Suprapubic skin (tissue), 4 donors: ENCODE data around the gene MS4A6A. TPM values are rescaled to one million over a fixed set of nuclear protein-coding genes. Genes with fewer than 3 reads are reported as not detected.

ENCODE experiments used
- DNase-seq, 2 donors: peaks; one replicate each; pipeline ENCODE4 v3.0.0-alpha.2; 2019; ENCODE audit warnings: low spot score in 2 of 2
- H3K27ac ChIP-seq: fragments of 200-600 bp; sonication (generic); one replicate; pipeline ENCODE4 v1.5.1; 2019
- H3K27me3 ChIP-seq: fragments of 200-600 bp; sonication (generic); one replicate; pipeline ENCODE4 v1.5.1; 2019
- H3K36me3 ChIP-seq: fragments of 200-600 bp; sonication (generic); one replicate; pipeline ENCODE4 v1.5.1; 2019
- H3K4me1 ChIP-seq: fragments of 200-600 bp; sonication (generic); one replicate; pipeline ENCODE4 v1.5.1; 2019
- H3K4me3 ChIP-seq: fragments of 200-600 bp; sonication (generic); one replicate; pipeline ENCODE4 v1.5.1; 2019; ENCODE audit warnings: mild to moderate bottlenecking
- H3K9me3 ChIP-seq: fragments of 200-600 bp; sonication (generic); one replicate; pipeline ENCODE4 v1.5.1; 2019
- CTCF ChIP-seq, 2 donors: fragments of 200-600 bp in 1 of 2; fragments of 450-650 bp in 1 of 2; sonication (generic) in 1 of 2; IDR thresholded peaks; one replicate each; pipeline ENCODE4 v1.5.1; 2016 to 2019; ENCODE audit warnings: antibody characterized with exemption in 2 of 2, mild to moderate bottlenecking in 1 of 2, moderate library complexity in 1 of 2
- EP300 ChIP-seq: sonication (generic); formaldehyde crosslinking; IDR thresholded peaks from one replicate; pipeline ENCODE4 v1.6.1; 2017; ENCODE audit warnings: antibody characterized with exemption
- POLR2A ChIP-seq, 2 donors: fragments of 450-650 bp; IDR thresholded peaks; one replicate each; pipeline ENCODE4 v1.6.1; 2017; ENCODE audit warnings: antibody characterized with exemption in 2 of 2, mild to moderate bottlenecking in 2 of 2, moderate library complexity in 2 of 2
- POLR2AphosphoS5 ChIP-seq, 3 donors: sonication (generic); formaldehyde crosslinking; IDR thresholded peaks; one replicate each; pipeline ENCODE4 v1.6.1; 2017; ENCODE audit warnings: antibody characterized with exemption in 3 of 3
- WGBS: methylation state at CpG from one replicate; pipeline ENCODE4 v1.1.5; 2018; 5-methylcytosine and 5-hydroxymethylcytosine counted together
- total RNA-seq, 4 donors: library from RNA; depleted of rRNA; stranded (reverse); fragments of >200 nt; gene quantifications; one replicate each; pipeline ENCODE4 v1.1.0, GENCODE V29; 2016

MS4A6A gene
- total RNA-seq, 4 donors from 2014 or later, result 6.9 to 13.4 (median 9.2) TPM

DNA sequence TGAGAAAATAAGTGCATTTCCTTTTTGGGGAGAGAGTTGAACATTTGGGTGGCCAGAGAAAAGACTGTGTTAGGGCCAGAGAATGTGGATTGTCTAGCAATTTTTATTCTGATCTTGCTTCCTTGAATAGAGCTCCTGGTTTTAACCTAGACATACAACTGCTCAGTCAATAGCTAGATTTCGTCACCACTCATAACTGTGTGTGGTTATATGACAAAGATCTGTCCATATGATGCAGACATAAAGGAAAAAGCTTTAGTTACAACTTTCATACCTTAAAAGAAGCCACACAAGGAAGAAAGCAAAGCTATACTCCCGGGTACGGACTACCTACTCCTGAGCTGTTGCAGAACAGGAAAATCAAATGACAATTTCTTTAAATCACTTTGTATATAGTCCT is 37.2 kb downstream of the MS4A6A start:
- Histone ChIP-seq H3K27me3 (no peaks in the 10 kb centered on the region), H3K4me3 (no peak overlapping the region), H3K36me3 (no peaks in the 10 kb centered on the region), H3K4me1 (no peaks in the 10 kb centered on the region), H3K9me3 (no peaks in the 10 kb centered on the region), H3K27ac (no peak overlapping the region)
- DNase-seq, result no peak
- 87% methylated on average over 3 of the region's 3 CpGs for WGBS
- TF ChIP-seq POLR2AphosphoS5 (IDR thresholded peaks at IDR 0.05) (no peak), CTCF (IDR thresholded peaks at IDR 0.05) (no peak), EP300 (no peak), POLR2A (IDR thresholded peaks at IDR 0.05) (no peak)

DNA sequence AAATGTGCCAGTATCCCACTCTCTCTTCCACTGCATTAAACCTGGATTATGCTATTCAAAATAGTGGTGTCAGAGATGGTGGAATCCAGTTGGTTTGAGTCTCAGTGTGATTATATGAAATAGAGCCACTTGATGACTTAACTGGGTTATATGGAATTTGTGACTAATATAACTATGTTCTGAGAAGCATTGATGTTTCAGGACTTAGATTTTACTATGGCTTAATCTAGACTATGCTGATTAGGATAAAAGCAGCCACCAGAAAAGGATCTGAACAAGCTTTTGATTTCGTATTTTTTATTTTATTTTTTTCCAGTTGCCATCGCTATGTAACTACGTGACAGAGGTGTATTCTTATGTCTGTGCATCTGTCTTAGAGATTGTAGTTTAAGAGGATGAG is 39.1 kb downstream of the MS4A6A start:
- 87% methylated on average over 3 of the region's 3 CpGs for WGBS
- H3K4me3 ChIP-seq, result no peak overlapping the region
- TF ChIP-seq CTCF (IDR thresholded peaks at IDR 0.05) (no peak), POLR2AphosphoS5 (IDR thresholded peaks at IDR 0.05) (no peak), EP300 (no peak), POLR2A (IDR thresholded peaks at IDR 0.05) (no peak)
- H3K4me1 ChIP-seq, result no peaks in the 10 kb centered on the region
- no peaks in the 10 kb centered on the region for H3K27me3 ChIP-seq
- no peaks in the 10 kb centered on the region for H3K36me3 ChIP-seq
- no peaks in the 10 kb centered on the region for H3K9me3 ChIP-seq
- no peak for DNase-seq
- H3K27ac ChIP-seq, result no peak overlapping the region

GRCh38 chr11:60133917-60134316 is 49.0 kb downstream of the MS4A6A start:
- 38% methylated on average over 1 of the region's 1 CpG for WGBS

GRCh38 chr11:60131912-60132311 is 51.0 kb downstream of the MS4A6A start:
- Histone ChIP-seq H3K36me3 (no peaks in the 10 kb centered on the region), H3K27ac (no peak overlapping the region), H3K4me3 (no peak overlapping the region), H3K4me1 (no peaks in the 10 kb centered on the region), H3K27me3 (no peaks in the 10 kb centered on the region), H3K9me3 (peaks cover 5% of the 10 kb centered on the region)
- no peak for DNase-seq
- 61% methylated on average over 3 of the region's 3 CpGs for WGBS
- no peak for TF ChIP-seq POLR2A (IDR thresholded peaks at IDR 0.05)
- TF ChIP-seq CTCF (IDR thresholded peaks at IDR 0.05), result no peak
- TF ChIP-seq EP300, result no peak
- TF ChIP-seq POLR2AphosphoS5 (IDR thresholded peaks at IDR 0.05), result no peak

More at GRCh38 chr11:60133917-60134316, 49.0 kb downstream of the MS4A6A start:
- TF ChIP-seq POLR2AphosphoS5 (IDR thresholded peaks at IDR 0.05) (no peak), CTCF (IDR thresholded peaks at IDR 0.05) (no peak), POLR2A (IDR thresholded peaks at IDR 0.05) (no peak), EP300 (no peak)
- no peak overlapping the region for H3K27ac ChIP-seq
- H3K4me1 ChIP-seq, result no peaks in the 10 kb centered on the region
- no peaks in the 10 kb centered on the region for H3K36me3 ChIP-seq
- H3K9me3 ChIP-seq, result peaks cover 5% of the 10 kb centered on the region
- no peak for DNase-seq
- H3K4me3 ChIP-seq, result no peak overlapping the region
- no peaks in the 10 kb centered on the region for H3K27me3 ChIP-seq

- Histone ChIP-seq H3K4me3 (no peak overlapping the region), H3K36me3 (no peaks in the 10 kb centered on the region), H3K4me1 (no peaks in the 10 kb centered on the region), H3K27me3 (no peaks in the 10 kb centered on the region), H3K9me3 (no peaks in the 10 kb centered on the region), H3K27ac (no peak overlapping the region)
- no peak for TF ChIP-seq EP300
- TF ChIP-seq POLR2AphosphoS5 (IDR thresholded peaks at IDR 0.05), result no peak
- TF ChIP-seq POLR2A (IDR thresholded peaks at IDR 0.05), result no peak
- no peak for TF ChIP-seq CTCF (IDR thresholded peaks at IDR 0.05)
- no peak for DNase-seq
Measured at GRCh38 chr11:60130496-60130895, 52.4 kb downstream of the MS4A6A start.
